Measurements from ENCODE around the gene ADAMTS16. TPM values are rescaled to one million over a fixed set of nuclear protein-coding genes. Genes with fewer than 3 reads are reported as not detected.

The ADAMTS16 gene
- total RNA-seq, 1 experiment from 2014 or later, result not detected

DNA sequence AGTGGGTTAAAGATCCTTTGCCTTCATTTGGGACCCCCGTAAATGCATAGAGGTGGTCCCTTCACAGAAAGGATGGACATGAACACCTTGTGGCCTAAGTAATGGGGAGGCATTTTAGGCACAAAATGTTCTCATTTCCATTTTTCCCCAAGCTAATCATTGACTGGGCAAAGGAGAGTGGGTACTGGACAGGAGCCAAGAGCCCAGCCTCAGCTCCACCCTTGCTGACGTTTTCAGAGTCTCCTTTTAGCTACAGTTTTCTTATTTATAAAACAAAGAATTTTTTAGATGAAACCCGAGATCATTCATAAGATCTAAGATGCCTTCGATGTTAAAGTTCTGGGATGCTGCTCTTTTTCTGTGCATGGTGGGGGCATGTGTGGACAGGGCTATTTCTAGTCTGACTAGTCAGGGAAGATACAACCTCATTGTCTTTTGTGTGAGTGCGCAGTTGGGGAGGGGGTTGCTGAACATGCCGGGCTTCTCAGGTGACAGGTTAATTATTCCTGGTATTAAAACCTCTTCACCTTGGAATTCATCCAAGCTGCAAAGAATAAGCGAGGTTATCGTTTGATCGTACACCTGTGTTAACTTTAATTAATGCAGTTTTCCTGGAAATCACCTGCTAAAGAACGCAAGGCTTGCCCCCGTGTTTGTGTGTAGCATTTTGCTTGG is 48.4 kb downstream of the ADAMTS16 start:
- no peaks in the 10 kb centered on the region for H3K4me1 Mint-ChIP-seq (ENCODE audit: low read depth, unreplicated experiment)
- no peak overlapping the region for H3K27ac Mint-ChIP-seq (ENCODE audit: unreplicated experiment)
- intact Hi-C loops (cut with micrococcal nuclease; ENCODE audit: unreplicated experiment), result no loop called here
- no peaks in the 10 kb centered on the region for H3K36me3 Mint-ChIP-seq (ENCODE audit: insufficient read depth, unreplicated experiment)
- no peaks in the 10 kb centered on the region for H3K27me3 Mint-ChIP-seq (ENCODE audit: unreplicated experiment)
- DNase-seq, result no peak
- CTCF ChIA-PET, result no interaction called here
- TF ChIP-seq CTCF (IDR thresholded peaks at IDR 0.05; ENCODE audit: unreplicated experiment), result no peak
- no TSS peak for BruUV-seq (replicated peaks)
- H3K4me3 Mint-ChIP-seq (ENCODE audit: low read depth, unreplicated experiment), result no peak overlapping the region
- H3K9me3 Mint-ChIP-seq (ENCODE audit: low read depth, unreplicated experiment), result no peaks in the 10 kb centered on the region

- H3K27ac Mint-ChIP-seq (ENCODE audit: unreplicated experiment), result no peak overlapping the region
- no TSS peak for BruUV-seq (replicated peaks)
- no peaks in the 10 kb centered on the region for H3K4me1 Mint-ChIP-seq (ENCODE audit: low read depth, unreplicated experiment)
- no peak overlapping the region for H3K4me3 Mint-ChIP-seq (ENCODE audit: low read depth, unreplicated experiment)
- no peak for DNase-seq
- TF ChIP-seq CTCF (IDR thresholded peaks at IDR 0.05; ENCODE audit: unreplicated experiment), result no peak
- CTCF ChIA-PET, result no interaction called here
- no peaks in the 10 kb centered on the region for H3K27me3 Mint-ChIP-seq (ENCODE audit: unreplicated experiment)
- H3K36me3 Mint-ChIP-seq (ENCODE audit: insufficient read depth, unreplicated experiment), result no peaks in the 10 kb centered on the region
- H3K9me3 Mint-ChIP-seq (ENCODE audit: low read depth, unreplicated experiment), result no peaks in the 10 kb centered on the region
- intact Hi-C loops (cut with micrococcal nuclease; ENCODE audit: unreplicated experiment), result no loop called here
Measured at GRCh38 chr5:5189051-5189430, 48.9 kb downstream of the ADAMTS16 start.

DNA sequence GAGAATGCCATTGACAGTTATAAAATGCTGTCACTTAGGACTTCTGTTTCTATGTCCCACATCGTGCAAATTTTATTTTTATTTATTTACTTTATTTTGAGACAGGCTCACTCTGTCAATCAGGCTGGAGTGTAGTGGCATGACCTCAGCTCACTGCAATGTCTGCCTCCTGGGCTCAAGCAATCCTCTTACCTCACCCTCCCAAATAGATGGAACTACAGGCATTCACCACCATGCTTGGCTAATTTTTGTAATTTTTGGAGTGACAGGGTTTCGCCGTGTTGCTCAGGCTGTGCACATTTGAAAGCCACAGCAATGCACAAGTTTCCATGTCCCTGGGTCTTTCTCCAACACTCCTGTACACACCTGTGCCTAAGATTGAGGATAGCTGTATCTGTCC is 51.8 kb downstream of the ADAMTS16 start:
- BruUV-seq (replicated peaks), result no TSS peak
- Mint-ChIP-seq H3K27me3 (ENCODE audit: unreplicated experiment) (no peaks in the 10 kb centered on the region), H3K27ac (ENCODE audit: unreplicated experiment) (no peak overlapping the region), H3K36me3 (ENCODE audit: insufficient read depth, unreplicated experiment) (no peaks in the 10 kb centered on the region), H3K9me3 (ENCODE audit: low read depth, unreplicated experiment) (peaks cover 4% of the 10 kb centered on the region), H3K4me3 (ENCODE audit: low read depth, unreplicated experiment) (no peak overlapping the region), H3K4me1 (ENCODE audit: low read depth, unreplicated experiment) (no peaks in the 10 kb centered on the region)
- CTCF ChIA-PET, result no interaction called here
- DNase-seq, result no peak
- intact Hi-C loops (cut with micrococcal nuclease; ENCODE audit: unreplicated experiment), result no loop called here
- no peak for TF ChIP-seq CTCF (IDR thresholded peaks at IDR 0.05; ENCODE audit: unreplicated experiment)

DNA sequence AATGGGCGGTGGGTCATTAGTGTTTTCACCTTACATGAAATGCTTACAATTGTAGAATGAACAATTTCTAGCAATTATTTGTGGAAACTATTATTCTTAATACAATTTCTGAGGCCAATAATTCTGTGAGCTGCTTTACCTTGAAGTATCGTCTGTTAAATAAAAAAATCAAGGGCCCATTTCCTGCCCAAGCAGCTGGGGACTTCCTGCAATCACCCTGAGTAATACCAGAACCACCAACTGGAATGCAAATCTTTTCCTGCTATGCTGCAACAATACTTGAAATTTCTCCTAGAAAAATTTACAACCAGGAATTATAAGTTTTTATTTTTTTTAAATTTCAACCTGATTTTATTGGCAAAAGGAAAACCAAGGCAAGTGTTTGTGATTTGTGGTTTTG is 52.6 kb downstream of the ADAMTS16 start:
- no peak for TF ChIP-seq CTCF (IDR thresholded peaks at IDR 0.05; ENCODE audit: unreplicated experiment)
- no TSS peak for BruUV-seq (replicated peaks)
- no peak for DNase-seq
- CTCF ChIA-PET, result no interaction called here
- H3K4me1 Mint-ChIP-seq (ENCODE audit: low read depth, unreplicated experiment), result no peaks in the 10 kb centered on the region
- no peak overlapping the region for H3K4me3 Mint-ChIP-seq (ENCODE audit: low read depth, unreplicated experiment)
- no peaks in the 10 kb centered on the region for H3K36me3 Mint-ChIP-seq (ENCODE audit: insufficient read depth, unreplicated experiment)
- peaks cover 4% of the 10 kb centered on the region for H3K9me3 Mint-ChIP-seq (ENCODE audit: low read depth, unreplicated experiment)
- intact Hi-C loops (cut with micrococcal nuclease; ENCODE audit: unreplicated experiment), result no loop called here
- no peak overlapping the region for H3K27ac Mint-ChIP-seq (ENCODE audit: unreplicated experiment)
- H3K27me3 Mint-ChIP-seq (ENCODE audit: unreplicated experiment), result no peaks in the 10 kb centered on the region
